HEK293T (cell line): ENCODE results near the gene GALNT12.

Experiments used
- ARNT ChIP-seq: fragments of 450-650 bp; IDR thresholded peaks from 2 replicates; pipeline ENCODE4 v1.6.1; 2017; ENCODE audit warnings: mild to moderate bottlenecking
- BHLHE40 ChIP-seq: fragments of 450-650 bp; IDR thresholded peaks from 2 replicates; pipeline ENCODE4 v1.6.1; 2016; ENCODE audit warnings: mild to moderate bottlenecking, moderate library complexity, borderline replicate concordance
- ELF4 ChIP-seq: fragments of 450-650 bp; IDR thresholded peaks from 2 replicates; pipeline ENCODE4 v1.6.1; 2017; ENCODE audit warnings: antibody characterized with exemption
- FOXA1 ChIP-seq: fragments of 450-650 bp; IDR thresholded peaks from 2 replicates; pipeline ENCODE4 v1.6.1; 2016; ENCODE audit warnings: mild to moderate bottlenecking
- FOXK2 ChIP-seq: fragments of 450-650 bp; IDR thresholded peaks from 2 replicates; pipeline ENCODE4 v1.6.1; 2016; ENCODE audit warnings: mild to moderate bottlenecking
- FOXM1 ChIP-seq: fragments of 450-650 bp; IDR thresholded peaks from 2 replicates; pipeline ENCODE4 v1.6.1; 2017; ENCODE audit warnings: mild to moderate bottlenecking, borderline replicate concordance
- HDGF ChIP-seq: fragments of 450-650 bp; IDR thresholded peaks from 2 replicates; pipeline ENCODE4 v1.6.1; 2017; ENCODE audit warnings: antibody characterized with exemption, borderline replicate concordance
- LEF1 ChIP-seq: fragments of 450-650 bp; IDR thresholded peaks from 2 replicates; pipeline ENCODE4 v1.6.1; 2017; ENCODE audit warnings: mild to moderate bottlenecking, borderline replicate concordance
- NFRKB ChIP-seq: fragments of 450-650 bp; IDR thresholded peaks from 2 replicates; pipeline ENCODE4 v1.6.1; 2016; ENCODE audit warnings: mild to moderate bottlenecking, moderate library complexity
- SP1 ChIP-seq: fragments of 450-650 bp; IDR thresholded peaks from 2 replicates; pipeline ENCODE4 v1.6.1; 2017
- SUZ12 ChIP-seq: fragments of 450-650 bp; IDR thresholded peaks from 2 replicates; pipeline ENCODE4 v1.6.1; 2016; ENCODE audit warnings: mild to moderate bottlenecking
- ZNF384 ChIP-seq: fragments of 450-650 bp; IDR thresholded peaks from 2 replicates; pipeline ENCODE4 v1.6.1; 2016
- TF ChIP-seq, protein P1 (sequence below): fragments of 450-650 bp; IDR thresholded peaks from 2 replicates; pipeline ENCODE4 v1.6.1; 2016

DNA sequence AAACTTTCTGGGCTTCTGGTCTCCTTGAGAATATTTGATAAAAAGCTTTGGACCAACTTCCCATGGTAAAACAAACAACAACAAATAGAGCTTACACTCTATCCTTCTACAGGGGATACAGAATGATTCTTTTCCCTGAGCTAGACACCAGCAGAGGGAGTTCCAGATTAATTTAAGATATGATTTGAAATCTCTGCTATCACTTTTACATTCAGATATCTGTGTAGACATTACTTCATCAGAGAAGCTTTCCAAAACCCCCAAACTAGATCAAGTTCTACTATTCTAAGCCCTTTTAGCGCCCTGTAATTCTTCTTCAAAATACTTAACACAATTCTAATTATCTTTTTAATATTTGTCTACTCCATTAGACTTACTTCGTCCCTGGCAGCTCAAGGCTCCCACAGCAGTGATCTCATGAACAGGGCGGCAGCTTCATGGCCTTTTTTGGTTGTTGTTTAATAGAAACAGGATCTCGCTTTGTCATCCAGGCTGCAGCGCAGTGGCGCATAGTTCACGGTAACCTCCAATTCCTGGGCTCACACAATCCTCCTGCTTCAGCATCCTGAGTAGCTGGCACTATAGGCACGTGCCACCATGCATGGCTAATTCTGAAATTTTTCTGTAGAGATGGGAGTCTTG, 955 bp upstream of the GALNT12 start:
- TF ChIP-seq FOXA1: no peak
- TF ChIP-seq, protein P1, sequence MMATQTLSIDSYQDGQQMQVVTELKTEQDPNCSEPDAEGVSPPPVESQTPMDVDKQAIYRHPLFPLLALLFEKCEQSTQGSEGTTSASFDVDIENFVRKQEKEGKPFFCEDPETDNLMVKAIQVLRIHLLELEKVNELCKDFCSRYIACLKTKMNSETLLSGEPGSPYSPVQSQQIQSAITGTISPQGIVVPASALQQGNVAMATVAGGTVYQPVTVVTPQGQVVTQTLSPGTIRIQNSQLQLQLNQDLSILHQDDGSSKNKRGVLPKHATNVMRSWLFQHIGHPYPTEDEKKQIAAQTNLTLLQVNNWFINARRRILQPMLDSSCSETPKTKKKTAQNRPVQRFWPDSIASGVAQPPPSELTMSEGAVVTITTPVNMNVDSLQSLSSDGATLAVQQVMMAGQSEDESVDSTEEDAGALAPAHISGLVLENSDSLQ: no peak
- TF ChIP-seq HDGF: no peak
- no peak for TF ChIP-seq SP1
- TF ChIP-seq BHLHE40: no peak
- no peak for TF ChIP-seq NFRKB
- no peak for TF ChIP-seq ELF4
- no peak for TF ChIP-seq FOXK2
- no peak for TF ChIP-seq FOXM1
- no peak for TF ChIP-seq ARNT
- no peak for TF ChIP-seq SUZ12
- no peak for TF ChIP-seq LEF1
- TF ChIP-seq ZNF384: no peak
